DOHH2 (cell line): ENCODE measurements around the gene CEP70.
A peak's percentile ranks its signal among the peaks of the same experiment; 100 is the strongest.

ENCODE experiments used
- H3F3A ChIP-seq: fragments of 200-600 bp; sonication (generic), shearing (Covaris generic); 2 replicates; pipeline ENCODE4 v1.6.0; 2016; ENCODE audit warnings: antibody characterized with exemption, mild to moderate bottlenecking; ENCODE audit not compliant: control insufficient read depth, insufficient read depth
- H3K27ac ChIP-seq: fragments of 200-600 bp; sonication (generic); 2 replicates; pipeline ENCODE4 v1.5.1; 2014; ENCODE audit warnings: low read depth, mild to moderate bottlenecking, low read length, moderate library complexity
- H3K27me3 ChIP-seq: fragments of 200-600 bp; sonication (generic); 2 replicates; pipeline ENCODE4 v1.6.1; 2014; ENCODE audit warnings: mild to moderate bottlenecking, low read length, mixed read lengths; ENCODE audit not compliant: control insufficient read depth
- H3K36me3 ChIP-seq: fragments of 200-600 bp; sonication (generic); 2 replicates; pipeline ENCODE4 v1.6.1; 2014; ENCODE audit warnings: mild to moderate bottlenecking, low read length, moderate library complexity, mixed read lengths; ENCODE audit not compliant: control insufficient read depth
- H3K4me1 ChIP-seq: fragments of 200-600 bp; sonication (generic); 2 replicates; pipeline ENCODE4 v1.6.1; 2014; ENCODE audit warnings: mild to moderate bottlenecking, low read length, mixed read lengths; ENCODE audit not compliant: control insufficient read depth
- H3K4me2 ChIP-seq: fragments of 200-600 bp; sonication (generic); 2 replicates; pipeline ENCODE4 v1.6.0; 2014; ENCODE audit warnings: mild to moderate bottlenecking, low read length, moderate library complexity
- H3K4me3 ChIP-seq: fragments of 200-600 bp; sonication (generic); 2 replicates; pipeline ENCODE4 v1.5.1; 2014; ENCODE audit warnings: mild to moderate bottlenecking, low read length, mixed read lengths
- H3K79me2 ChIP-seq: fragments of 200-600 bp; sonication (generic); 2 replicates; pipeline ENCODE4 v1.6.1; 2014; ENCODE audit warnings: mild to moderate bottlenecking, low read length, mixed read lengths; ENCODE audit not compliant: control insufficient read depth
- H3K9me2 ChIP-seq: fragments of 200-600 bp; sonication (generic); replicated peaks from 2 replicates; pipeline ENCODE4 v1.6.1; 2014; ENCODE audit warnings: mild to moderate bottlenecking, low read length, mixed read lengths; ENCODE audit not compliant: control insufficient read depth
- H3K9me3 ChIP-seq: fragments of 200-600 bp; sonication (generic); 2 replicates; pipeline ENCODE4 v1.6.1; 2014; ENCODE audit warnings: antibody characterized with exemption, low read length, mixed read lengths; ENCODE audit not compliant: control insufficient read depth, insufficient read depth
- H4K20me1 ChIP-seq: fragments of 200-600 bp; sonication (generic); 2 replicates; pipeline ENCODE4 v1.6.0; 2014; ENCODE audit warnings: low read depth, mild to moderate bottlenecking, antibody characterized with exemption, low read length, moderate library complexity; ENCODE audit not compliant: control insufficient read depth, insufficient read depth
- EZH2phosphoT487 ChIP-seq: fragments of 200-600 bp; sonication (generic); IDR thresholded peaks from 2 replicates; pipeline ENCODE4 v1.6.1; 2017; ENCODE audit warnings: borderline replicate concordance, mild to moderate bottlenecking, antibody characterized with exemption, low read length, moderate library complexity, mixed read lengths
- TF ChIP-seq, protein P1 (sequence below): fragments of 200-600 bp; sonication (generic); IDR thresholded peaks from one replicate; pipeline ENCODE4 v1.5.1; 2014; ENCODE audit warnings: antibody characterized with exemption, mild to moderate bottlenecking, low read depth, low read length; ENCODE audit not compliant: poor library complexity, severe bottlenecking

CEP70 gene

DNA sequence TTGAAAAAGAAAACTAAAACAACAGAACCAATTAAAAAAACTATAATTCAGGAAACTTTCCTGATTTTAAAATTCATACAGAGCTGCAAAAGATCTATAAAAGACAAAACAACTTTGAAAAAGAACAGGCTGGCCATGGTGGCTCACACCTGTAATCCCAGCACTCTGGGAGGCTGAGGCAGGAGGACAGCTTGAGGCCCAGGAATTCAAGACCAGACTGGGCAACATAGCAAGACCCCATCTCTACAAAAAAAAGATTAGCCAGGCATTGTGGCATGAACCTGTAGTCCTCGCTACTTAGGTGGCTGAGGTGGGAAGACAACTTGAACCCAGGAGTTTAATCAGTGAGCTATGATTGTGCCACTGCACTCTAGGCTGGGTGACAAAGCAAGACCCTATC, 6.7 kb downstream of the CEP70 start:
- TF ChIP-seq, protein P1, sequence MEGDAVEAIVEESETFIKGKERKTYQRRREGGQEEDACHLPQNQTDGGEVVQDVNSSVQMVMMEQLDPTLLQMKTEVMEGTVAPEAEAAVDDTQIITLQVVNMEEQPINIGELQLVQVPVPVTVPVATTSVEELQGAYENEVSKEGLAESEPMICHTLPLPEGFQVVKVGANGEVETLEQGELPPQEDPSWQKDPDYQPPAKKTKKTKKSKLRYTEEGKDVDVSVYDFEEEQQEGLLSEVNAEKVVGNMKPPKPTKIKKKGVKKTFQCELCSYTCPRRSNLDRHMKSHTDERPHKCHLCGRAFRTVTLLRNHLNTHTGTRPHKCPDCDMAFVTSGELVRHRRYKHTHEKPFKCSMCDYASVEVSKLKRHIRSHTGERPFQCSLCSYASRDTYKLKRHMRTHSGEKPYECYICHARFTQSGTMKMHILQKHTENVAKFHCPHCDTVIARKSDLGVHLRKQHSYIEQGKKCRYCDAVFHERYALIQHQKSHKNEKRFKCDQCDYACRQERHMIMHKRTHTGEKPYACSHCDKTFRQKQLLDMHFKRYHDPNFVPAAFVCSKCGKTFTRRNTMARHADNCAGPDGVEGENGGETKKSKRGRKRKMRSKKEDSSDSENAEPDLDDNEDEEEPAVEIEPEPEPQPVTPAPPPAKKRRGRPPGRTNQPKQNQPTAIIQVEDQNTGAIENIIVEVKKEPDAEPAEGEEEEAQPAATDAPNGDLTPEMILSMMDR: no peak
- TF ChIP-seq EZH2phosphoT487: no peak
- Histone ChIP-seq H4K20me1 (no peaks in the 10 kb centered on the region), H3K27ac (no peak overlapping the region), H3K4me3 (no peak overlapping the region), H3K9me3 (no peaks in the 10 kb centered on the region), H3K27me3 (no peaks in the 10 kb centered on the region), H3K4me1 (peaks cover 4% of the 10 kb centered on the region), H3K36me3 (peaks cover 14% of the 10 kb centered on the region), H3K79me2 (peaks cover 8% of the 10 kb centered on the region; the same call in 1 of the 2 replicates), H3F3A (no peaks in the 10 kb centered on the region; the same call in 1 of the 2 replicates), H3K4me2 (no peak overlapping the region), H3K9me2 (no peaks in the 10 kb centered on the region)

- Histone ChIP-seq H3K4me3 (peak overlapping the region; percentile 18; the same call in 1 of the 2 replicates), H3K27me3 (no peaks in the 10 kb centered on the region), H3K36me3 (no peaks in the 10 kb centered on the region), H4K20me1 (no peaks in the 10 kb centered on the region), H3F3A (no peaks in the 10 kb centered on the region), H3K79me2 (peaks cover 17% of the 10 kb centered on the region), H3K9me2 (no peaks in the 10 kb centered on the region), H3K9me3 (no peaks in the 10 kb centered on the region), H3K27ac (no peak overlapping the region), H3K4me1 (peaks cover 26% of the 10 kb centered on the region), H3K4me2 (peak overlapping the region; percentile 44)
- TF ChIP-seq EZH2phosphoT487: no peak
- TF ChIP-seq, protein P1: no peak
These were observed 15.0 kb downstream of the CEP70 start for GRCh38 chr3:138578961-138579574.

DNA sequence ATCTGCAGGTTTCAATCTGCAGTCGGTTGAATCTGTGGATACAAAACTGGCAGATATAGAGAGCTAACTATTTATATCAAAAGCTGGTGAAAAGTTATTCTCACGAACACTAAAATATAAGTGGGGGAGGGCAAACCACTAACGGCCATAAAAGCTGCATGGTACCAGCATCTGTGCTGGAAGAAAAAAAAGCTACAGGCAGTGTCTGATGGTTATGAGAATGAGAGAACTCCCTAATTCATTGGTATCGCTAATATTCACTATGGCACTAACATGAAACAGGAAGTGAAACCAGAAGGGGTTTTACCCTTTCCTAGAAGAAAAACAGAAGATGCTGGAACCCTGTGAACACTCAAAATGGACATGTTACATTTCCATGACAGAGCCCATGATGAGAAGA, 15.9 kb downstream of the CEP70 start:
- Histone ChIP-seq H3K27ac (no peak overlapping the region), H3K4me1 (peaks cover 26% of the 10 kb centered on the region), H3K4me3 (no peak overlapping the region)

More for the DNA sequence above, 15.9 kb downstream of the CEP70 start:
- Histone ChIP-seq H3F3A (no peaks in the 10 kb centered on the region), H3K4me2 (peak overlapping the region; percentile 15), H3K79me2 (peaks cover 17% of the 10 kb centered on the region), H4K20me1 (no peaks in the 10 kb centered on the region), H3K9me2 (no peaks in the 10 kb centered on the region), H3K27me3 (no peaks in the 10 kb centered on the region), H3K36me3 (no peaks in the 10 kb centered on the region), H3K9me3 (no peaks in the 10 kb centered on the region)
- TF ChIP-seq, protein P1: no peak
